ENCODE measurements around the gene MYCT1.
"Not testable (repeated sequence)": the region's sequence is repeated elsewhere in the genome, so short reads cannot be mapped to it uniquely, and the experiment has no call there.

MYCT1 gene

GRCh38 chr6:152697634-152698033 lies at the start of gene MYCT1:
Gene MYCT1, plus strand, starts transcription at chr6:152697897. Its CDS starts 6 bp downstream, at chr6:152697903.
- H3K36me3 Mint-ChIP-seq (ENCODE audit: low read depth) = no peaks in the 10 kb centered on the region
- H3K9me3 Mint-ChIP-seq = no peaks in the 10 kb centered on the region
- H3K27ac Mint-ChIP-seq = no peak within 1 kb of the TSS
- no peak for DNase-seq
- no peaks in the 10 kb centered on the region for H3K4me1 Mint-ChIP-seq (ENCODE audit: low read depth)
- no peak within 1 kb of the TSS for H3K4me3 Mint-ChIP-seq
- H3K27me3 Mint-ChIP-seq = peaks cover 22% of the 10 kb centered on the region

GRCh38 chr6:152648105-152648504 lies 49.6 kb upstream of the MYCT1 start:
- no peaks in the 10 kb centered on the region for H3K36me3 Mint-ChIP-seq (ENCODE audit: low read depth)
- no peaks in the 10 kb centered on the region for H3K9me3 Mint-ChIP-seq
- no peak overlapping the region for H3K4me3 Mint-ChIP-seq
- no peak overlapping the region for H3K27ac Mint-ChIP-seq
- H3K27me3 Mint-ChIP-seq = peaks cover 3% of the 10 kb centered on the region
- no peaks in the 10 kb centered on the region for H3K4me1 Mint-ChIP-seq (ENCODE audit: low read depth)
- no peak for DNase-seq

GRCh38 chr6:152651986-152652385 lies 45.7 kb upstream of the MYCT1 start:
- Mint-ChIP-seq H3K4me3 (no peak overlapping the region), H3K9me3 (no peaks in the 10 kb centered on the region), H3K27me3 (peaks cover under 1% of the 10 kb centered on the region), H3K36me3 (ENCODE audit: low read depth) (no peaks in the 10 kb centered on the region), H3K27ac (no peak overlapping the region), H3K4me1 (ENCODE audit: low read depth) (no peaks in the 10 kb centered on the region)
- no peak for DNase-seq

DNA sequence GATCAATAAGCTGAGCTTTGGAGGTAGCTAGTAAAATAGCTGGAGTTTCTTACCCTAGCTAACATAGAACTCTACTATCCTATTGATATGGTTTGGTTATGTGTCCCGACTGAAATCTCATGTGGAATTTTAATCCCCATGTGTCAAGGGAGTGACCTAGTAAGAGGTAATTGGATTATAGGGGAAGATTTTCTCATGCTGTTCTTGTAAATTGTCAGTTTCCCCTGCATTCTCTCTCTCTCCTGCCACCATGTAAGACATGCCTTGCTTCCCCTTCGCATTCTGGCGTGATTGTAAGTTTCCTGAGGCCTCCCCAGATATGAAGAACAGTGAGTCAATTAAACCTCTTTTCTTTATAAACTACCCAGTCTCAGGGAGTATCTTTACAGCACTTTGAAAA lies 35.9 kb upstream of the MYCT1 start:
- Mint-ChIP-seq H3K27me3 (peaks cover 2% of the 10 kb centered on the region), H3K9me3 (peaks cover 1% of the 10 kb centered on the region), H3K4me1 (ENCODE audit: low read depth) (no peaks in the 10 kb centered on the region), H3K36me3 (ENCODE audit: low read depth) (no peaks in the 10 kb centered on the region), H3K4me3 (no peak overlapping the region), H3K27ac (no peak overlapping the region)
- no peak for DNase-seq

DNA sequence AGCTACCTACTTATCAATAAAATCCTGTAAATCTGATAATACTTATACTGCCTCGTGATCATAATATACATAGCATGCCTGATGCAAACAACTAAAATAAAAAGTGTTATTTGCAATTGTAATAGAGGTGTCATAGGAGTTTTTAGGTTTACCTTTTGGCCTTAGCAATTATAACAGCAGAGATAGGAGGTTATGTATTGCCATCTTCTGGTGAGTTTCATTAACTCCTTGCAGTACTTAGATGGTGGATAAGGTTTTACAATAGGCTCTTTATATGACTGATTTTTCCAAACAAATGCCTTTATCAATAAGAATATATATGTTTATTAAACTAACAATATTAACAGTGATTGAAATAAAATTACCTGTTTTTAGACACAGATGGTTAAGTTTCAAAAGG lies 27.8 kb upstream of the MYCT1 start:
- H3K36me3 Mint-ChIP-seq (ENCODE audit: low read depth) = no peaks in the 10 kb centered on the region
- H3K9me3 Mint-ChIP-seq = peaks cover 2% of the 10 kb centered on the region
- H3K27ac Mint-ChIP-seq = no peak overlapping the region
- DNase-seq = no peak
- peaks cover 10% of the 10 kb centered on the region for H3K27me3 Mint-ChIP-seq
- no peaks in the 10 kb centered on the region for H3K4me1 Mint-ChIP-seq (ENCODE audit: low read depth)
- no peak overlapping the region for H3K4me3 Mint-ChIP-seq

- no peaks in the 10 kb centered on the region for H3K4me1 Mint-ChIP-seq (ENCODE audit: low read depth)
- H3K36me3 Mint-ChIP-seq (ENCODE audit: low read depth) = no peaks in the 10 kb centered on the region
- H3K27me3 Mint-ChIP-seq = peaks cover 10% of the 10 kb centered on the region
- no peak overlapping the region for H3K27ac Mint-ChIP-seq
- H3K9me3 Mint-ChIP-seq = peaks cover 2% of the 10 kb centered on the region
- no peak overlapping the region for H3K4me3 Mint-ChIP-seq
- DNase-seq = no peak
Measured at GRCh38 chr6:152671171-152671570, 26.5 kb upstream of the MYCT1 start.

- no peak overlapping the region for H3K27ac Mint-ChIP-seq
- H3K4me3 Mint-ChIP-seq = no peak overlapping the region
- no peak for DNase-seq
- H3K27me3 Mint-ChIP-seq = peaks cover 7% of the 10 kb centered on the region
- H3K9me3 Mint-ChIP-seq = no peaks in the 10 kb centered on the region
- H3K4me1 Mint-ChIP-seq (ENCODE audit: low read depth) = no peaks in the 10 kb centered on the region
- no peaks in the 10 kb centered on the region for H3K36me3 Mint-ChIP-seq (ENCODE audit: low read depth)
Measured at GRCh38 chr6:152673236-152673635, 24.5 kb upstream of the MYCT1 start.

- Mint-ChIP-seq H3K27me3 (no peaks in the 10 kb centered on the region), H3K9me3 (no peaks in the 10 kb centered on the region), H3K27ac (no peak overlapping the region), H3K4me1 (ENCODE audit: low read depth) (no peaks in the 10 kb centered on the region), H3K4me3 (no peak overlapping the region), H3K36me3 (ENCODE audit: low read depth) (no peaks in the 10 kb centered on the region)
- DNase-seq = no peak
Measured at GRCh38 chr6:152680151-152680550, 17.5 kb upstream of the MYCT1 start.

GRCh38 chr6:152680879-152681517 lies 16.7 kb upstream of the MYCT1 start:
- Mint-ChIP-seq H3K4me3 (no peak overlapping the region), H3K4me1 (ENCODE audit: low read depth) (no peaks in the 10 kb centered on the region), H3K36me3 (ENCODE audit: low read depth) (no peaks in the 10 kb centered on the region), H3K27ac (no peak overlapping the region), H3K27me3 (no peaks in the 10 kb centered on the region), H3K9me3 (no peaks in the 10 kb centered on the region)
- DNase-seq = no peak

- Mint-ChIP-seq H3K4me1 (ENCODE audit: low read depth) (no peaks in the 10 kb centered on the region), H3K27me3 (no peaks in the 10 kb centered on the region), H3K27ac (no peak overlapping the region), H3K36me3 (ENCODE audit: low read depth) (no peaks in the 10 kb centered on the region), H3K4me3 (no peak overlapping the region), H3K9me3 (no peaks in the 10 kb centered on the region)
- no peak for DNase-seq
Measured at GRCh38 chr6:152682141-152682540, 15.6 kb upstream of the MYCT1 start.

GRCh38 chr6:152682935-152683334 lies 14.8 kb upstream of the MYCT1 start:
- not testable (repeated sequence) for H3K4me3 Mint-ChIP-seq; H3K27ac Mint-ChIP-seq; H3K27me3 Mint-ChIP-seq; DNase-seq; H3K4me1 Mint-ChIP-seq (ENCODE audit: low read depth); H3K9me3 Mint-ChIP-seq; H3K36me3 Mint-ChIP-seq (ENCODE audit: low read depth)

GRCh38 chr6:152685819-152686218 lies 11.9 kb upstream of the MYCT1 start:
- H3K27ac Mint-ChIP-seq = no peak overlapping the region
- no peaks in the 10 kb centered on the region for H3K4me1 Mint-ChIP-seq (ENCODE audit: low read depth)
- no peaks in the 10 kb centered on the region for H3K9me3 Mint-ChIP-seq
- DNase-seq = no peak
- no peaks in the 10 kb centered on the region for H3K27me3 Mint-ChIP-seq
- no peaks in the 10 kb centered on the region for H3K36me3 Mint-ChIP-seq (ENCODE audit: low read depth)
- no peak overlapping the region for H3K4me3 Mint-ChIP-seq

GRCh38 chr6:152695372-152696045 lies 2.2 kb upstream of the MYCT1 start:
- Mint-ChIP-seq H3K36me3 (ENCODE audit: low read depth) (no peaks in the 10 kb centered on the region), H3K9me3 (no peaks in the 10 kb centered on the region), H3K27ac (no peak overlapping the region), H3K4me1 (ENCODE audit: low read depth) (no peaks in the 10 kb centered on the region), H3K27me3 (peaks cover 16% of the 10 kb centered on the region), H3K4me3 (no peak overlapping the region)
- DNase-seq = no peak

DNA sequence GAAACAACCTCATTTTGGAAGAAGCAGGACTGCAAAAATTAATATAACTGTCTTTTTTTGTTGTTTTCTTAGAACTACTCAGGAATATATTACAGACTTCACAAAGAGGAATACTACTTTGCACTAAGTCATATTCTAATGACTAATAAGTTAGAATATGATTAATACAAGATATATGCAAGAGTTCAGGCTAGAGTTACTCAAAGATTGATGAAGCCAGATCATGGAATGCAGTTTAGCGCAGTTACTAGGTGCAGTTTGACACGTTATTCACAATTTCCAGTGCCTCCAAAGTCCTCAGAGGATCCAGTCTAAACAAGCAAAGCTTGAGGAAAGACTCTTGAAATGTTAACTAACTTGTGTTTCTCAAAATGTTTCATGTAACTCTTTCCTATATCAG lies 1.2 kb upstream of the MYCT1 start:
- Mint-ChIP-seq H3K4me3 (no peak overlapping the region), H3K9me3 (no peaks in the 10 kb centered on the region)
- DNase-seq = no peak

GRCh38 chr6:152698692-152699091 lies 995 bp downstream of the MYCT1 start:
- no peak overlapping the region for H3K27ac Mint-ChIP-seq

More for the DNA sequence above, 1.2 kb upstream of the MYCT1 start:
- Mint-ChIP-seq H3K36me3 (ENCODE audit: low read depth) (no peaks in the 10 kb centered on the region), H3K4me1 (ENCODE audit: low read depth) (no peaks in the 10 kb centered on the region), H3K27ac (no peak overlapping the region), H3K27me3 (peaks cover 22% of the 10 kb centered on the region)

More at GRCh38 chr6:152698692-152699091, 995 bp downstream of the MYCT1 start:
- DNase-seq = no peak
- H3K36me3 Mint-ChIP-seq (ENCODE audit: low read depth) = no peaks in the 10 kb centered on the region
- H3K9me3 Mint-ChIP-seq = no peaks in the 10 kb centered on the region
- H3K4me3 Mint-ChIP-seq = no peak overlapping the region
- peaks cover 22% of the 10 kb centered on the region for H3K27me3 Mint-ChIP-seq
- no peaks in the 10 kb centered on the region for H3K4me1 Mint-ChIP-seq (ENCODE audit: low read depth)
